Measurements from ENCODE around the gene TGIF1.

Gene TGIF1

DNA sequence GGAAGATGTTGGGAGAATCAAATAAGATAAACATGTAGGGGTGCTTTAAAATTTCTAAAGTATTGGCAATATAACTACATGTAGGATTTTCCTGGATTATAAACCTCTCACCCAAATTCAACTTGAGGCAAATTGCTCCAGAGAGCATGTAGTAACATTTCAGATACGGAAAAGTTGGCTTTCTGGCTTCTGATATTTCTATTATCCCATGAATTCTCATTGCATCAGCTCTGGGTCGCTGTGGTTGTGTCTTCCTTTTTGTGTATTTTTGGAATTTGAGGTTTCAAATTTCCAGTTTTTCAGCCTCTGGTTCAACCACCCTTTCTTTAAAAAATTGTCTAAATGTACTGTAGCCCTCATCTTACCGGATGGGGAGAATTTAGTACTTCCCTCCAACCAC lies 32.3 kb downstream of the TGIF1 start:
- no peak overlapping the region for H3K4me3 ChIP-seq (ENCODE audit: low read depth, low read length)
- TF ChIP-seq, protein P1, sequence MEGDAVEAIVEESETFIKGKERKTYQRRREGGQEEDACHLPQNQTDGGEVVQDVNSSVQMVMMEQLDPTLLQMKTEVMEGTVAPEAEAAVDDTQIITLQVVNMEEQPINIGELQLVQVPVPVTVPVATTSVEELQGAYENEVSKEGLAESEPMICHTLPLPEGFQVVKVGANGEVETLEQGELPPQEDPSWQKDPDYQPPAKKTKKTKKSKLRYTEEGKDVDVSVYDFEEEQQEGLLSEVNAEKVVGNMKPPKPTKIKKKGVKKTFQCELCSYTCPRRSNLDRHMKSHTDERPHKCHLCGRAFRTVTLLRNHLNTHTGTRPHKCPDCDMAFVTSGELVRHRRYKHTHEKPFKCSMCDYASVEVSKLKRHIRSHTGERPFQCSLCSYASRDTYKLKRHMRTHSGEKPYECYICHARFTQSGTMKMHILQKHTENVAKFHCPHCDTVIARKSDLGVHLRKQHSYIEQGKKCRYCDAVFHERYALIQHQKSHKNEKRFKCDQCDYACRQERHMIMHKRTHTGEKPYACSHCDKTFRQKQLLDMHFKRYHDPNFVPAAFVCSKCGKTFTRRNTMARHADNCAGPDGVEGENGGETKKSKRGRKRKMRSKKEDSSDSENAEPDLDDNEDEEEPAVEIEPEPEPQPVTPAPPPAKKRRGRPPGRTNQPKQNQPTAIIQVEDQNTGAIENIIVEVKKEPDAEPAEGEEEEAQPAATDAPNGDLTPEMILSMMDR (IDR thresholded peaks at IDR 0.05; ENCODE audit: borderline replicate concordance, insufficient read depth, low read depth, low read length), result no peak

GRCh38 chr18:3485153-3486149 lies 35.5 kb downstream of the TGIF1 start:
- H3K4me3 ChIP-seq (ENCODE audit: low read depth, low read length), result no peak overlapping the region
- TF ChIP-seq, protein P1 (IDR thresholded peaks at IDR 0.05; ENCODE audit: borderline replicate concordance, insufficient read depth, low read depth, low read length), result no peak

GRCh38 chr18:3486512-3486911 lies 36.5 kb downstream of the TGIF1 start:
- TF ChIP-seq, protein P1 (IDR thresholded peaks at IDR 0.05; ENCODE audit: borderline replicate concordance, insufficient read depth, low read depth, low read length), result no peak
- H3K4me3 ChIP-seq (ENCODE audit: low read depth, low read length), result no peak overlapping the region

GRCh38 chr18:3489462-3489861 lies 39.5 kb downstream of the TGIF1 start:
- no peak overlapping the region for H3K4me3 ChIP-seq (ENCODE audit: low read depth, low read length)

GRCh38 chr18:3491981-3492555 lies 42.1 kb downstream of the TGIF1 start:
- TF ChIP-seq, protein P1 (IDR thresholded peaks at IDR 0.05; ENCODE audit: borderline replicate concordance, insufficient read depth, low read depth, low read length), result no peak
- no peak overlapping the region for H3K4me3 ChIP-seq (ENCODE audit: low read depth, low read length)

More at GRCh38 chr18:3489462-3489861, 39.5 kb downstream of the TGIF1 start:
- TF ChIP-seq, protein P1 (IDR thresholded peaks at IDR 0.05; ENCODE audit: borderline replicate concordance, insufficient read depth, low read depth, low read length), result no peak

DNA sequence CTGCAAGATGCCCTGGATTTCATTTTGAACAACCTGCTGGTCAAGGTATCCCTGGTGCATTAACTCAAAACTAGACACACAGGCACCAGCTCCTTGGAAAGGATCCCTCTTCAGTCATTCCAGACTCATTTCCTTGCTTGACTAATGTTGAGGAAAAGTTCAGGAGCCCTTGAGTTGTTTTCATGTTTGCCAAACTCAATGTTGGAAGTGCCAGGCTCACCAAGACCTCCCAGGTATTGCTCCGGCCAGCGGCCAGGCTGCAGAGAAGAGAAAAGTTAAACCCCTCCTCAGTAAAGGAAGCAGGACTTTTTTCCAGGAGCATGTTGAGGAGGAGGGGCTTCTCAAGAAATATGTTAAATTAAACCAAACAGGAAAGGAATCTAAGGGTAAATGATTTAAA lies 42.7 kb downstream of the TGIF1 start:
- no peak overlapping the region for H3K4me3 ChIP-seq (ENCODE audit: low read depth, low read length)
- TF ChIP-seq, protein P1 (IDR thresholded peaks at IDR 0.05; ENCODE audit: borderline replicate concordance, insufficient read depth, low read depth, low read length), result no peak

Data from GM12875 (cell line).